ENCODE results near the gene CFDP1.

Gene CFDP1

DNA sequence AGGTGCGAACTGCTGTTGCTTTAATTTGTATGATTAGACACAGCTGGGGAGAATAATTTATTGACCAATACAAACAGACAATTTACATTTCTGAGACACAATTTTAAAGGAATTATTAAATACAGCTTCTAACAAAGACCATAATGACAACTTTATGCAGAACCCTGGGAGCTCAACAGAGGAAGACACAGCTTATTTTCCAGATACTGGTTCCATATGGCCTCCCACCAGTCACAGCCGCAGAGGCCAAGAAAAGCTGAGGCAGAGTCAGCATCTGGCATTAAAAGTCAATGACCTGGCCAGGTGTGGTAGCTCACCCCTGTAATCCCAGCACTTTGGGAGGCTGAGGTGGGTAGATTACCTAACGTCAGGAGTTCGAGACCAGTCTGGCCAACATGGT is 115.8 kb downstream of the CFDP1 start:
- no peak for DNase-seq

DNA sequence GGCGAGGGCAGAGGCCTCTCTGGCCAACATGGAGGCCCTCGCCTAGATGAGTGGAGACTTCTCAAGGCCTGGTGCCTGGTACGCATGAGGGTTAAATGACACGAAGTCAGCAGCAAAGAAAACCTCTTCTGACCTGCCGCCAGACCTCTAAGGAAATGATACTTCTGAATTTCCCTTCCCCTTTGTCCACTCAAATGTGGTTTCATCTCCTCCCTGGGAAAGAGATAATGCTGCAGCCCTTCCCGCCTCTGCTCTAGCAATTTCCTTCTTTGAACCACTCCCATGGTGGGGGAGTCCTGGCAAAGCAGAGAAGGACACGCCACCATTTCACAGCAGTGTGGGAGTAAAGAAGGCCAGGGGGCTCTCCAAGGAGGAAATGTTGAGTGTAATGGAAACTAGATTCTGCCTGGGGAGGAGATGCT is 116.2 kb downstream of the CFDP1 start:
- no peak for DNase-seq

DNA sequence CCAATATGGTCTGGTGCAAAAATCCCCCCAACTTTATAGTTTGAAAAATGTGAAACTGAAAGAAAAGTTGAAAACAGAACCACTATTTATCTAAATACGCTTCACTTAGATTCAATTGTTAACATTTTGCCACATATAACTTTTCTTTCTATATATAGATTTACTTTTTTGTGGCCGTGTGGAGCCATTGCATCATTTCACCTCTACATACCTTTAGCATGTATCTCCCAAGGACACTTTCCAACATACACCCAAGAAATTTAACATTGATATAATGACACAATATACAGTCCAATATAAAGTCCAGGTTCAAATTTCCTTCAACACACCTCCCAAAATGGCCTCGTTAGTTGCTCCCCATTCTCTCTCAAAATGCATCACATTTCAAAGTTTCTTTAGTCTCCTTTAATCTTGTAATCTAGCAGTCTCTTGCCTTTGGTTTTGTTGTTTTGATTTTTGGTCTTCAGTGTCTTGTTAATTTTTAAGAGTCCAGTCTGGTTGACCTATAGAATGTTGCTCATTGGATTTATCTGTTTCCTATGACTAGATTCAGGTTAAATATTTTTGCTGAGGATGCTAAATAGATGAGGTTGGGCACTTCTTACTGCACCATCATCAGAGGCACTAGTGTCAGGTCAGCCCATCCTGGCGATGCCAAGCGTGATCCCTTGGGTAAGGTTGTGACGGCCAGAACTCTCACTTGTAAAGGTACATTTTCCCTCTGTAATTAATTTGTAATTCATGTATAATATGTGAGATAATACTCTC is 117.6 kb downstream of the CFDP1 start:
- DNase-seq: no peak

- no peak for DNase-seq
These were observed 120.4 kb downstream of the CFDP1 start for GRCh38 chr16:75312875-75313274.

DNA sequence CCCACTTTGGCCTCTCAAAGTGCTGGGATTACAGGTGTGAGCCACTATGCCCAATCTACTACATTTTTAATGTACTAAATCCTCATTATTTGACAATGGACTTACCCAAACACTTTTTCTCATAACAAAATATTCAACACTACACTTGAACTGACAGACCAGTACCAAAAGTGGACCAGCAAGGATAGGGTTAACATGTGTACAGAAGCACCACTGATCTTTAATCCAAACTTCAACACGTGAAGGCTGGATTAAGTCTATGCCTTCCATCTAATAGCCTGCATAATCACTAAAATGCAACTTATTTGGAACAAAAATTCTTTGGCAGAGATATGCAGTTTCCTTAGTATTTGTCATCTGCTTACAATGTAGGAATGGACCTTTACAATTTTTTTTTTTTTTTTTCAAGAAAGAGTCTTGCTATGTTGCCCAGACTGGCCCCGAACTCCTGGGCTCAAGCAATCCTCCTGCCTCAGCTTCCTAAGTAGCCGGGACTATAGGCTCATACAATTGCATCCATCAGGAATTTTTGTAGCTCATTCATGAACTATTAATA is 121.8 kb downstream of the CFDP1 start:
- no peak for DNase-seq

- no peak for DNase-seq
These were observed 122.8 kb downstream of the CFDP1 start for GRCh38 chr16:75310541-75310940.

GRCh38 chr16:75309899-75310430 is 123.3 kb downstream of the CFDP1 start:
- DNase-seq: no peak

DNA sequence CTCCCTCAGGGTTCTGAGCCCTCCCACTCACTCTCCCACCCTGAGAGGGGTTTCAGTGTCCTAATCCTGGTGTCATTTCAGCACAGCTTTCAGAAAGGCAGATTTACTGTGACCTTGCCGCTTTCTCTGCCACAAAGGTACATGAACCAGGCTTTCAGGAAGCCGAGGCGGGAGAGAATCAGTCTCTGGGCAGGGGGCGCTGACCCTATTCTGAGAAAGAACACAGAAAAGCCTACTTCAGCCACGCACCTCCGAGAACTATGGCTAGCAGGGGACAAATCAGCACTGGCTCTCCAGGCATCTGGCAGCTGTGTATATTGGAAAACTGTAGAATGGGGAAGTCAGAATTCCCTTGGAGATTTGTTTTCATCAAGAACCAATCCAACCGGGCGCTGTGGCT is 124.1 kb downstream of the CFDP1 start:
- DNase-seq: no peak

GRCh38 chr16:75308011-75308410 is 125.3 kb downstream of the CFDP1 start:
- no peak for DNase-seq

GRCh38 chr16:75307506-75307905 is 125.8 kb downstream of the CFDP1 start:
- no peak for DNase-seq

DNA sequence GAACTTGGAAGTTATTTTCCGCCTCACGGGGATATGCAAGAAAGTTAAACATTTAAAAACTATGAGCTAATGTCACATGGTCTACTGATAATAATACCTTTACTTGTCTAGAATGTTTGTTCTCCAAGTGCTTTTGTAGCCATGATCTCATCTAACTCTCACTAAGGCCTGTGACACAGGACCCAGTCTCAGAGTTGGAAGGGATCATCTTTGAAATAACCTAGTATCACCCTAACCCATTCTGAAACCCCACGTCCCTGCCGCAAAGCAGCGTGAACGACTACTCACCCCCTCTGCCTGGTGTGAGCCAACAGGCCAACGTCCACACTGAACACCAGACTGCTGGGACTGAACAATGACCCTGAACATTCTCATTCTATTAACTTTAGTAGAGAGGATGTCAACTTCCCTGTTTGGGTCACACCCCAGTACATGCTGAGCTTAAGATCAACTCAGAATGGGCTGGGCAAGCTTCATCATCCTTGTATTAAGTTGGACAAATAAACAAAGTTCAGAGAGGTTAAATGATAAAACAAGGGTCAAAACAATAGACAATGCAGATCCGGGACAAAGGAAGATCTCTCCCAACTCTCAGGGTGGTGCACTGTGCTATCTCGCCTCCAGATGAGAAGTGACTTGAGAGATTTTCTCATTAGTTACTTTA is 127.1 kb downstream of the CFDP1 start:
- DNase-seq: no peak

GRCh38 chr16:75305364-75306098 is 127.8 kb downstream of the CFDP1 start:
- DNase-seq: peak; percentile 72

DNA sequence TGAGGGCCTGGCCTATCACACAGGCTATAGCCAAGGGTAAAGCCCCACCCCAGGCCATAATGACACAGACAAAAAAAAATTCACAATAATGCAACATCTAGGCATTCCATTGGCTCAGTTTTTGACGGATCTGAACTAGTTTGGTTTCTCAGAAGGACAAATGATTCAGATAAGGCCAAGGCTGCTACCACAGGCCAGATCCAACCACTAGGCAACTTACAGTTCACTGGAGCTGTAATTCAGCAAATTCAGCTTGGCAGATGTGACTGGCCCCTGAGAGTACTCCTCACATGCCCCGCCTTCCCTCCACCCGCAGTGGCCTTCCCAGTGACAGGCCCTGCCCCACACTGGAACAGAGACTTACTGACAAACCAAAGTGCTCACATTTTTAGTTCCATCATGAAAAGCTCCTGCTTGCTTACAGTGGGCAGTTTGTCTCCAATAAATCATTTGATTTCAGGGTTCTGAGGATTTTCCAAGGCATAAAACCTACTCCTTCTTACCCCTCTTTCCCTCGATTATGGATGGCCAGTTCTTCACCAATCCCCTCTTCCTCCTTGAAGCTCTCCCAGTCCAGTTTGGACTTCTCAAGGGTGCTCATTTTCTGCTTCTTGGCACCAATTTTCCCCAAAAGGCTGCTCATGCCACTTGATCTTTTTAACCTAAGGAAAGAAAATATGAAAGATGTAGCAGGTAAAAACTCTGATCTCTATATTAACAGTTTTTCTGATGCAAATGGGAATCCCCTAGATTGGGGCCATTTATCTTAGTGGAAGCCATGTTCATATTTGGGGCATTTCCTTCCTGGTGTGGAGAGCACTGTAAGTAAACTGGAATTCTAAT is 128.6 kb downstream of the CFDP1 start:
- peak; percentile 78 for DNase-seq

GRCh38 chr16:75301804-75302203 is 131.5 kb downstream of the CFDP1 start:
- DNase-seq: no peak

- DNase-seq: no peak
These were observed 135.0 kb downstream of the CFDP1 start for GRCh38 chr16:75298267-75298666.

DNA sequence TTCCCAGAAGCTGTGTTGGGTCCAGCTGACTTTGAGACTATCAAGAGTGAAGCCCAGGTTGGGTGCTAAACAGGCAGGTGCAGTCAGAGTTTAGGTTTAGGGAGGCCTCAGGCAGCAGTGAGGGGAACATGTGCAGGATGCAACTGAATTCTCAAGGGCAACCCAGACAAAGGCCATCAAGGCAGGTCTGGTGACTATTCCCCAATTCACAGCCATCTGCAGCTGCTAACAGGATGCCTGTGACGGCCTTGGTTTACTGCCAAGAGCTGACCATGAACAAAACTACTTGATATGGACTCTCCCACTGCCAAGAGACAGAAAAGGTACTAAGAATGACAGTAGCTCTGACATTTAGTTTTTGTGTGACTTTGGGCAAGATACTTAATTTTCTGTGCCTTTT is 136.7 kb downstream of the CFDP1 start:
- DNase-seq: no peak

DNA sequence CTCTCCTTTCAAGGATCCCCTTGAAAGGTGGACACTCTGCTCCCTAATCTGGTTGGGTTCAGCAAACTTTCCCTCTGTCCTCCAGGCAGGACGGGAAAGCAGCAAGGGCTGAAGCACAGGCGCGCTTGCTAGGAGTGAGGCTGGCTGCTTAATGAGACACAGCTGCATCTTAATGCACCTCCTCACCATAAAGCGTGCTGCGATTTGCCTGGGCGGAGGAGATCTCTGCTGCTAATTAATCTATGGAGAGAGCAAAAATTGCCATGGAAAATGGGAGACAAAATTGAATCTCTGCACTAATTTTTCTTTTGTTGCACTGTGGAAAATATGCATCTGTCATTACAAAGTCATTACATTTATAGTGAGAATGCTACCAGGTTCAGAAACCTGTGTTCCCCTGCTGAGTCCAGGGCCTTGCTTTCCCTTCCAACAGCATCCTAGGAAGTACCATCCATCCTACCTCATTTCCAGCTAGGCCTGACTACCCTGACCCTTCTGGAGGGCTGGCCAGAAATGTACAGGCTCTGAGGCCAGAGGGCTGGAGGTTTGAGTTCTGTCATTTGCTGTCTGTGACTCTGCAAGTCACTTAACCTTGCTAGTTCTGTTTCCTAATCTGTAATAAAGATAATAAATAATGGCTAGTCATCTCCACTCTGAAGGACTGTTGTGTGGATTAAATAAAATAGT is 138.4 kb downstream of the CFDP1 start:
- no peak for DNase-seq

- no peak for DNase-seq
These were observed 139.5 kb downstream of the CFDP1 start for GRCh38 chr16:75293772-75294171.

- DNase-seq: no peak
These were observed 140.1 kb downstream of the CFDP1 start for GRCh38 chr16:75293173-75293572.

DNA sequence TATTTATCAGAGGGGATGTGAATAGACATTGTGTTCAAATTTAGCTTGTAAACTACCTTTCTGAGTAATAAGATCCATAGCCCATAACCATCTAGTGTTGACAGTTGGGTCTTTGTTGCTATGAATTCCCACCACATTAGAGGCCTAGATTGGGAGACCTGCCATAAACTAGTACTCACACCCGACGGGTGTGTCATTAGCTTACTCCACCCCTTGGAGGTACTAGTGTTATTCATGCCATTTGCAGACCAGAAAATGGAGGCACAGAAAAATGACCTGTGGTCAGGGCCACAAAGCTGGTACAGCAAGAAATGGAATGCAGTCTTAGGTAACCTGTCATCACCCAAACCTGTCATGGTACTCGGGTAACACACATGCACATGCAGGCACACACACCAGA is 140.6 kb downstream of the CFDP1 start:
- DNase-seq: no peak

DNA sequence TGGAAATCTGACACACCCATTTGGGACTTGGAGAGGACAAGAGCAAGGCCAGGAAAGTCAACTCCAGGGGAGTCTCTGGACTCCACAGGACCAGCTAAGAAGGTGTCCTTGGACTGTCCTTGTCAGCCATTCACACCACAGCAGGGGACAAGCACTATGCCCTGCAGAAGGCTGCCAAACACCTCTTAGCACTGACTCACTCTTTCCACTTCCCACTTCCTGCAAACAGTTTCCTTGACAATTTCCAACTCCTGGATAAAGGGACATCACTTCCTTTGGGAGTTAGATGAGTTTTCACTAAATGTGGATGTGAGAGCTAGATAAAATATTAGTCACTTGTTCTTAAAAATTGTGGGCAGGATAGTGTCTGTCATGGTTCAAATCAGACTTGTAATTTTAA is 144.1 kb downstream of the CFDP1 start:
- DNase-seq: no peak

Measured in eye (tissue), 1 donor.